Measurements from ENCODE around the gene GPR162.

DNA sequence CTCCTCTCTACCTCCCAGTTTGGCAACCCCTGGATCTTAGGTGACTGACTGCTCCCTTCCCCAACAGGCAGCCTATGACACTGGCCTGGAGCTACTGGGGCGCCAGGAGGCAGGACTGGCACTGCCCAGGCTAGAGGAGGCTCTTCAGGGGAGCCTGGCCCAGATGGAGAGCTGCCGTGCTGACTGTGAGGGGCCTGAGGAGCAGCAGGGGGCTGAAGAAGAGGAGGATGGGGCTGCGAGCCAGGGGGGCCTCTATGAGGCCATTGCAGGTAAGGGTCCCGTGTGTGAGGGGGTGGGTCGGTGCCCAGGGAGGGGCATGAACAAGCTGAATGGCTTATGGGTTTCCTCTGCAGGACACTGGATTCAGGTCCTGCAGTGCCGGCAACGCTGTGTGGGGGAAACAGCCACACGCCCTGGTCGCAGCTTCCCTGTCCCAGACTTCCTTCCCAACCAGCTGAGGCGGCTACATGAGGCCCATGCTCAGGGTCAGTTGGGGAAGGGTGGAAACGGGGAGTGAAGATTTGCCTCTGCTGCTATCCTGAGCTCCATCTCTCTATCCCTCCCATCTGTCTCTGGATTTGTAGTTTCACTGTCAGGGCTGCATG lies 8.8 kb downstream of the GPR162 start:
- TF ChIP-seq CTCF (conservative IDR thresholded peaks at IDR 0.05) (no peak), EZH2 (IDR thresholded peaks at IDR 0.05; ENCODE audit: low read depth) (no peak)

Measured in PC-9 (cell line).